Measurements from ENCODE around the gene SLC32A1.

- no peak for TF ChIP-seq POLR2A (IDR thresholded peaks at IDR 0.05; ENCODE audit: extremely low read depth, insufficient read length)
- TF ChIP-seq CTCF (IDR thresholded peaks at IDR 0.05; ENCODE audit: low read depth, low read length), result no peak
- no peak for TF ChIP-seq MAX (IDR thresholded peaks at IDR 0.05; ENCODE audit: low read depth, low read length)
- TF ChIP-seq MYC (IDR thresholded peaks at IDR 0.05; ENCODE audit: low read depth, low read length), result no peak
Measured at GRCh38 chr20:38759106-38759505, 34.8 kb downstream of the SLC32A1 start.

Measured in NB4 (cell line).